ENCODE measurements around the gene ZNF610.

The ZNF610 gene

GRCh38 chr19:52398081-52398441 lies 62.0 kb downstream of the ZNF610 start:
- no peak for DNase-seq (ENCODE audit: low read depth)

DNA sequence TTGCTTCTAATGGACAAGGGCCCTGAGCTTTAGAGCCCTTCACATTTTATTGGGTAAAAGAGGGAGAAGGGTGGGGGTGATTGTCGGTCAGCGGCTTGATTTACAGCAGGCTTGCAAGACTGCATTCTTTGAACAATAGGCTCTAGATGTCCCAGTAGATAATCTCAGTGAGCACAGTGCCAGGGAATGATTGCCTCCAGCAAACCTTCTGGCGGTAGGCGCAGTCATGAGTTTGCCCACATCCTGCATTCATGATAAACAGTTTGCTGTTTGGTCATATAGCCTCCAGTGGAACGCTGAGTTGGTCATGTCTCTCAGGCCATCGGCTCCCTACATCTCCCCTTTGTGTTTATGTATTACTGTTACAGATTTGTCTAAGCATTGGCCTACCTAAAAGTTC lies 74.2 kb downstream of the ZNF610 start:
- no peak for DNase-seq (ENCODE audit: low read depth)

- DNase-seq (ENCODE audit: low read depth): no peak
These were observed 79.7 kb downstream of the ZNF610 start for GRCh38 chr19:52415711-52416110.
